K562 (cell line): Measurements from ENCODE around the gene KRTAP16-1. TPM values are rescaled to one million over a fixed set of nuclear protein-coding genes. Genes with fewer than 3 reads are reported as not detected.

Source experiments
- ATAC-seq: fragments of 200-7000 bp; cut with Tn5 transposase; 3 replicates; pipeline ENCODE4 v1.9.1; 2020; ENCODE audit warnings: moderate library complexity
- BruUV-seq: library from RNA; stranded (reverse); fragments of 400-500 nt; replicated peaks from 2 replicates; lab custom pipeline; 2021; lab: Mats Ljungman, UMichigan
- CTCF ChIA-PET: fragments of 300-600 bp; formaldehyde crosslinking; extraction: SDS; loops from one replicate; lab custom pipeline; 2021; ENCODE audit warnings: low intra/inter-chr PET ratio; lab: Yijun Ruan, JAX
- POLR2A ChIA-PET: fragments of 300-600, 350-650 bp; sonication (Branson Sonifier 250); formaldehyde crosslinking; extraction: SDS; loops from one replicate; lab custom pipeline; 2021; ENCODE audit warnings: antibody characterized with exemption, inconsistent platforms; lab: Yijun Ruan, JAX
- DNase-seq, 4 experiments: peaks; one replicate each; pipeline versions ENCODE4 v3.0.0 to v3.0.0-alpha.2; 2011 to 2018; ENCODE audit warnings: low spot score in 3 of 4, mixed read lengths in 3 of 4; ENCODE audit errors: extremely low read depth in 1 of 4
- FAIRE-seq: peaks from 2 replicates; lab custom pipeline; 2011; peaks lifted over from hg19 to GRCh38; lab: Jason Lieb, UNC
- H2AFZ ChIP-seq: 2 replicates; pipeline ENCODE4 v1.6.0; 2011; ENCODE audit warnings: low read depth, low read length, control low read depth, inconsistent platforms
- H3K27ac ChIP-seq: fragments of 200-600 bp; 3 replicates; pipeline ENCODE4 v1.8.0; 2011; ENCODE audit warnings: low read depth, mild to moderate bottlenecking, control low read depth, inconsistent platforms, low read length, moderate library complexity, mixed read lengths; ENCODE audit errors: extremely low read depth
- H3K27me3 ChIP-seq, 2 experiments: fragments of 300-600 bp in 1 of 2; 2 replicates in 1 of 2; 3 replicates in 1 of 2; pipeline versions ENCODE4 v1.6.0 to v1.8.0; 2011; ENCODE audit warnings: inconsistent platforms in 2 of 2, low read length in 2 of 2, mild to moderate bottlenecking in 1 of 2, mixed read lengths in 1 of 2, moderate library complexity in 1 of 2; ENCODE audit not compliant: control insufficient read depth in 2 of 2, insufficient read depth in 2 of 2
- H3K36me3 ChIP-seq: fragments of 300-600 bp; 3 replicates; pipeline ENCODE4 v1.8.0; 2011; ENCODE audit warnings: mild to moderate bottlenecking, low read length, inconsistent platforms; ENCODE audit not compliant: control insufficient read depth, insufficient read depth
- H3K4me1 ChIP-seq, 2 experiments: fragments of 200-600 bp in 1 of 2; replicated peaks in 1 of 2; 2 replicates in 1 of 2; 3 replicates in 1 of 2; pipeline versions ENCODE4 v1.5.1 to v1.8.0; 2011; ENCODE audit warnings: inconsistent platforms in 2 of 2, low read length in 2 of 2, mild to moderate bottlenecking in 1 of 2, mixed read lengths in 1 of 2, moderate library complexity in 1 of 2; ENCODE audit not compliant: control insufficient read depth in 2 of 2, insufficient read depth in 2 of 2
- H3K4me2 ChIP-seq: 2 replicates; pipeline ENCODE4 v1.6.1; 2011; ENCODE audit warnings: low read length, control low read depth, inconsistent platforms, mixed read lengths; ENCODE audit not compliant: insufficient read depth
- H3K4me3 ChIP-seq: fragments of 200-600 bp; sonication (generic), shearing (Covaris generic); 2 replicates; pipeline ENCODE4 v1.5.1; 2016; ENCODE audit warnings: control low read depth, inconsistent platforms
- H3K79me2 ChIP-seq: fragments of 200-600 bp; 3 replicates; pipeline ENCODE4 v1.8.0; 2011; ENCODE audit warnings: low read length, inconsistent platforms; ENCODE audit not compliant: control insufficient read depth, insufficient read depth
- H3K9ac ChIP-seq, 2 experiments: 2 replicates each; pipeline versions ENCODE4 v1.6.0 to v1.6.1; 2011; ENCODE audit warnings: low read depth in 2 of 2, low read length in 2 of 2, control low read depth in 1 of 2, inconsistent platforms in 1 of 2, mild to moderate bottlenecking in 1 of 2, mixed read lengths in 1 of 2; ENCODE audit not compliant: insufficient read depth in 1 of 2
- H3K9me1 ChIP-seq: one replicate; pipeline ENCODE4 v1.6.0; 2011; ENCODE audit warnings: inconsistent platforms, mild to moderate bottlenecking, low read length, moderate library complexity; ENCODE audit not compliant: control insufficient read depth, insufficient read depth
- H3K9me3 ChIP-seq: replicated peaks from 2 replicates; pipeline ENCODE4 v1.5.1; 2011; ENCODE audit warnings: low read depth, low read length, inconsistent platforms; ENCODE audit not compliant: control insufficient read depth, insufficient read depth
- H4K20me1 ChIP-seq: replicated peaks from 2 replicates; pipeline ENCODE4 v1.6.1; 2011; ENCODE audit warnings: low read length, inconsistent platforms, mixed read lengths; ENCODE audit not compliant: control insufficient read depth, insufficient read depth
- CTBP1 ChIP-seq: fragments of 450-650 bp; IDR thresholded peaks from 2 replicates; pipeline ENCODE4 v1.6.1; 2016; ENCODE audit warnings: borderline replicate concordance
- PURB ChIP-seq: sonication (generic); formaldehyde crosslinking; IDR thresholded peaks from 2 replicates; pipeline ENCODE4 v1.9.0; 2021; ENCODE audit warnings: low read depth, mild to moderate bottlenecking, missing genetic modification reagents
- RAD21 ChIP-seq, 2 experiments: fragments of 250-450 bp in 1 of 2; fragments of 450-650 bp in 1 of 2; sonication (Bioruptor Pico) in 1 of 2; formaldehyde crosslinking in 1 of 2; IDR thresholded peaks in 1 of 2; conservative IDR thresholded peaks in 1 of 2; 2 replicates each; pipeline versions ENCODE4 v1.4.0 to v1.8.0; 2020 to 2022; ENCODE audit warnings: mild to moderate bottlenecking in 2 of 2, moderate library complexity in 1 of 2
- REST ChIP-seq, 2 experiments: fragments of 450-650 bp; formaldehyde crosslinking in 1 of 2; IDR thresholded peaks; 2 replicates each; pipeline versions ENCODE4 v1.4.0 to v1.6.1; 2014 to 2020; ENCODE audit warnings: mild to moderate bottlenecking in 2 of 2, borderline replicate concordance in 1 of 2, low read depth in 1 of 2
- SMC3 ChIP-seq: conservative IDR thresholded peaks from 2 replicates; pipeline ENCODE4 v1.6.1; 2011; ENCODE audit warnings: low read depth, low read length, improper control_type of control experiment; ENCODE audit not compliant: insufficient read depth
- WGBS: fragments of 100-300 bp; shearing (Covaris generic); methylation state at CpG from one replicate; pipeline ENCODE4 v1.1.6; 2016; ENCODE audit warnings: low coverage, mixed read lengths; ENCODE audit not compliant: insufficient coverage; ENCODE audit errors: missing lambda C conversion rate; 5-methylcytosine and 5-hydroxymethylcytosine counted together
- in situ Hi-C: fragments of 300-500 bp; cut with MboI; formaldehyde crosslinking; loops from 4 replicates; pipeline ENCODE4 v1.15.0; 2018; ENCODE audit warnings: inconsistent platforms, mixed read lengths
- intact Hi-C: fragments of 100-400 bp; cut with micrococcal nuclease; formaldehyde crosslinking; loops from 2 replicates; pipeline ENCODE4 v1.14.2; 2022
- polyA plus RNA-seq, 8 experiments: library from polyadenylated mRNA; depleted of rRNA in 4 of 8; stranded (reverse) in 5 of 8; unstranded in 3 of 8; fragments of >200 nt; fragmentation: Nextera tagmentation in 2 of 8; fragmentation: Illumina TruSeq in 1 of 8; extraction: Ambion mirVana in 2 of 8; extraction: Trizol in 1 of 8; gene quantifications; 2 replicates each; pipeline versions ENCODE4 v1.2.1 to v1.2.3, GENCODE V29; 2011 to 2014; ENCODE audit warnings: inconsistent platforms in 1 of 8, missing spikeins in 1 of 8
- total RNA-seq, 7 experiments: library from RNA; depleted of rRNA in 6 of 7; stranded (reverse); fragments of >200 nt in 6 of 7; fragmentation: Illumina TruSeq in 2 of 7; extraction: Trizol in 2 of 7; gene quantifications; 2 replicates each; pipeline versions ENCODE4 v1.2.1 to v1.2.3, GENCODE V29; 2011 to 2021; ENCODE audit warnings: low replicate concordance in 1 of 7
- TF ChIP-seq, protein P1 (sequence below), 3 experiments: IDR thresholded peaks in 2 of 3; conservative IDR thresholded peaks in 1 of 3; 2 replicates each; pipeline ENCODE4 v1.5.1; 2011 to 2012; ENCODE audit warnings: low read length in 3 of 3, mild to moderate bottlenecking in 3 of 3, control low read depth in 2 of 3, improper control_type of control experiment in 1 of 3, inconsistent platforms in 1 of 3, low read depth in 1 of 3, mixed read lengths in 1 of 3, moderate library complexity in 1 of 3; ENCODE audit not compliant: insufficient read depth in 2 of 3
- TF ChIP-seq, protein P2 (sequence below): fragments of 250-450 bp; sonication (Bioruptor Pico); IDR thresholded peaks from 2 replicates; pipeline ENCODE4 v1.8.0; 2021; ENCODE audit warnings: moderate library complexity, mild to moderate bottlenecking, inconsistent platforms

The KRTAP16-1 gene
- total and polyA plus RNA-seq, 9 of the 15 experiments (the other 6 are each of a cell fraction or from before 2014, with no cell fraction given), result not detected

DNA sequence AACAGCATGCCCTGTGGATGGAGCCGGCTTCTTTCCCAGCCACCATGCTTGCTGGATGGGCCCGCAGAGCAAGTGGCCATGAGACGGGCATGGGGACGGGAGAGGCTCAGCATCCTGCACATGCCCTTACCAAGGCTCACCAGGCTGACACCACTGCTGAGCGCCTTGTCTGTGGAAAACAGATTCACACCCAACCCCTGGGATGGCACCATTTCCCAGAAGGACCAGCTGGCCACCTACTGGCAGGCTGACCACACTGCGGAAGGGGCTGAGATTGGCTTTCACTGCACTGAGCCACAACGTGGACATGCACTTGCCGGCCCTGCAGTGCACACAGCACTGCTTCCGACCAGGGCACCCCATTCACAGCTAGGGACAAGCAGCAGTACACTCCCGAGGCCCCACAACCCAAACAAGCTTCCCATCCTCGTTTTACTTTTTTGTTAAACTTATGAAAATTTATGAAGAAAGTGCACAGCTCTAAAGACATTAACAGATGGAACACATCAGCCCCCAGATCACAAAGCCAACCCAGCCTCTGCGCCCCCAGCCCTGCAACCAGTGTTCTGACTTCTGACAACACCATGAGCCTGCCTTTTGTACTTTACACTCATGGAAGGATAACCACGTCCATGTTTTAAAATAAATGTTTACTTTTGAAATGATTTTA is 20.3 kb upstream of the KRTAP16-1 start:
- Histone ChIP-seq H4K20me1 (no peaks in the 10 kb centered on the region; the same call in 1 of the 2 replicates), H3K9me3 (no peaks in the 10 kb centered on the region), H3K36me3 (no peaks in the 10 kb centered on the region), H3K27me3 (peaks cover 0 to 9% of the 10 kb centered on the region in 2 experiments; a peak in 1 of 5 replicates), H3K4me1 (no peaks in the 10 kb centered on the region), H3K9ac (no peak overlapping the region), H3K9me1 (no peaks in the 10 kb centered on the region), H3K27ac (no peak overlapping the region), H3K4me2 (no peak overlapping the region), H3K4me3 (no peak overlapping the region), H3K79me2 (no peaks in the 10 kb centered on the region), H2AFZ (no peak overlapping the region)
- peak; percentile 50 to 62 for TF ChIP-seq RAD21 (CRISPR knock-in tag; conservative IDR thresholded peaks at IDR 0.05 in 1 of 2, IDR thresholded peaks at IDR 0.05 in 1 of 2)
- TF ChIP-seq, protein P1, sequence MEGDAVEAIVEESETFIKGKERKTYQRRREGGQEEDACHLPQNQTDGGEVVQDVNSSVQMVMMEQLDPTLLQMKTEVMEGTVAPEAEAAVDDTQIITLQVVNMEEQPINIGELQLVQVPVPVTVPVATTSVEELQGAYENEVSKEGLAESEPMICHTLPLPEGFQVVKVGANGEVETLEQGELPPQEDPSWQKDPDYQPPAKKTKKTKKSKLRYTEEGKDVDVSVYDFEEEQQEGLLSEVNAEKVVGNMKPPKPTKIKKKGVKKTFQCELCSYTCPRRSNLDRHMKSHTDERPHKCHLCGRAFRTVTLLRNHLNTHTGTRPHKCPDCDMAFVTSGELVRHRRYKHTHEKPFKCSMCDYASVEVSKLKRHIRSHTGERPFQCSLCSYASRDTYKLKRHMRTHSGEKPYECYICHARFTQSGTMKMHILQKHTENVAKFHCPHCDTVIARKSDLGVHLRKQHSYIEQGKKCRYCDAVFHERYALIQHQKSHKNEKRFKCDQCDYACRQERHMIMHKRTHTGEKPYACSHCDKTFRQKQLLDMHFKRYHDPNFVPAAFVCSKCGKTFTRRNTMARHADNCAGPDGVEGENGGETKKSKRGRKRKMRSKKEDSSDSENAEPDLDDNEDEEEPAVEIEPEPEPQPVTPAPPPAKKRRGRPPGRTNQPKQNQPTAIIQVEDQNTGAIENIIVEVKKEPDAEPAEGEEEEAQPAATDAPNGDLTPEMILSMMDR (IDR thresholded peaks at IDR 0.05 in 2 of 3, conservative IDR thresholded peaks at IDR 0.05 in 1 of 3; ENCODE audit: insufficient read depth in 2 of 3, low read depth in 1 of 3, low read length in 3 of 3), result peak; percentile 66 to 70 (median 68)
- TF ChIP-seq, protein P2, sequence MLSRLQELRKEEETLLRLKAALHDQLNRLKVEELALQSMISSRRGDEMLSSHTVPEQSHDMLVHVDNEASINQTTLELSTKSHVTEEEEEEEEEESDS (CRISPR knock-in tag), result no peak
- TF ChIP-seq REST (IDR thresholded peaks at IDR 0.05; ENCODE audit: borderline replicate concordance), result peak; percentile 31; the same call in 1 of the 2 replicates
- TF ChIP-seq REST (CRISPR knock-in tag; IDR thresholded peaks at IDR 0.05; ENCODE audit: low read depth), result no peak
- no peak for TF ChIP-seq CTBP1
- peak; percentile 46; the same call in 1 of the 2 replicates for TF ChIP-seq SMC3
- no peak for TF ChIP-seq PURB
- intact Hi-C loops (loop anchor here (5.0 kb wide), 1 partner anchor 422 kb away; no protein-coding TSS in a partner anchor), in situ Hi-C loops (no loop called here)
- FAIRE-seq (peak; percentile 73), DNase-seq (peak; percentile 31 to 39 (median 35)), ATAC-seq (peak; percentile 85)
- ChIA-PET POLR2A (interaction anchor here (1.4 kb wide), 1 partner anchor 22 kb away, joined by 4 read pairs; no protein-coding TSS in a partner anchor), CTCF (interaction anchor here (1.2 kb wide), 1 partner anchor 421 kb away, joined by 4 read pairs; no protein-coding TSS in a partner anchor)
- no TSS peak for BruUV-seq
- WGBS, result under 1% methylated on average over 13 of the region's 13 CpGs
